KMS-11 (cell line): ENCODE data around the gene GRAP2.

ENCODE experiments used
- H2AFZ ChIP-seq: fragments of 200-600 bp; sonication (generic); 2 replicates; pipeline ENCODE4 v1.6.1; 2016; ENCODE audit warnings: antibody characterized with exemption, mixed run types, low read depth
- H3K27ac ChIP-seq: fragments of 200-600 bp; sonication (generic); 2 replicates; pipeline ENCODE4 v1.6.1; 2016; ENCODE audit warnings: mild to moderate bottlenecking, mixed run types
- H3K27me3 ChIP-seq: fragments of 200-600 bp; sonication (generic); 2 replicates; pipeline ENCODE4 v1.6.1; 2017; ENCODE audit warnings: mild to moderate bottlenecking, low read depth, mixed run types, moderate library complexity; ENCODE audit not compliant: insufficient read depth
- H3K36me3 ChIP-seq: fragments of 200-600 bp; sonication (generic); 2 replicates; pipeline ENCODE4 v1.6.1; 2017; ENCODE audit warnings: mild to moderate bottlenecking, mixed run types; ENCODE audit not compliant: insufficient read depth
- H3K4me1 ChIP-seq: fragments of 200-600 bp; sonication (generic); 2 replicates; pipeline ENCODE4 v1.6.1; 2016; ENCODE audit warnings: mild to moderate bottlenecking, low read depth, mixed run types; ENCODE audit not compliant: poor library complexity, severe bottlenecking
- H3K4me2 ChIP-seq: fragments of 200-600 bp; sonication (generic); 2 replicates; pipeline ENCODE4 v1.7.0; 2016; ENCODE audit warnings: mild to moderate bottlenecking, mixed run types
- H3K4me3 ChIP-seq: fragments of 200-600 bp; sonication (generic); IDR thresholded peaks from 2 replicates; pipeline ENCODE4 v1.6.1; 2017; ENCODE audit warnings: low read depth, low read length, mixed read lengths; ENCODE audit not compliant: insufficient read depth
- H3K79me2 ChIP-seq: fragments of 200-600 bp; sonication (generic); 2 replicates; pipeline ENCODE4 v1.6.1; 2016; ENCODE audit warnings: low read depth, mixed run types; ENCODE audit not compliant: insufficient read depth
- H3K9ac ChIP-seq: fragments of 200-600 bp; sonication (generic); 2 replicates; pipeline ENCODE4 v1.6.1; 2016; ENCODE audit warnings: mild to moderate bottlenecking, mixed run types
- H4K20me1 ChIP-seq: fragments of 200-600 bp; sonication (generic); 2 replicates; pipeline ENCODE4 v1.6.1; 2016; ENCODE audit warnings: mild to moderate bottlenecking, mixed run types; ENCODE audit not compliant: insufficient read depth
- TF ChIP-seq, protein P1 (sequence below): fragments of 200-600 bp; sonication (generic); conservative IDR thresholded peaks from 2 replicates; pipeline ENCODE4 v1.6.1; 2017; ENCODE audit warnings: low read depth, mild to moderate bottlenecking, antibody characterized with exemption, low read length, moderate library complexity, mixed read lengths

The GRAP2 gene

DNA sequence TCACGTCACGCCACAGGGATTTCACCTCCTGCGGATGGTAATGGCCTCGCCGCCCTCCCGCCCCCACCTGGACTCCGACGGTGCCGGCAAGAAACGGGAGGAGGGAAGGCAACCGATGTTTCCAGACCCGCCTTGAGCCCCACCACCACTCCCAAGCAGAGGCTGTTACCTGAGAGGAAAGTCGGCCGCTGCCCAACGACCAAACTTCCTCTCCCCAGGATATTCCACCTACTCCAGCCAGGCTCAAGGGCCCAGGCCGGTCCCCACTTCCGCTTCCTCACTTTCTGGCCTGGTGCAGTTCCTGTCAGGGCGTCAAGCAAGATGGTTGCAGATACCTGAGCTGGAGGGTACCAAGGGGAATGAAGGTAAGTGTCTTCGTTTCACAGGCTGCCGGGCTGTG, 7.4 kb upstream of the GRAP2 start, which contains the start of gene ENTHD1:
ENTHD1 (minus strand) TSS at position 235 of the 400 bp plus-strand sequence. CDS start 6,012 bp downstream, outside the sequence.
- Histone ChIP-seq H3K9ac (no peak within 1 kb of the TSS), H3K79me2 (no peaks in the 10 kb centered on the region), H2AFZ (no peak within 1 kb of the TSS), H3K27me3 (no peaks in the 10 kb centered on the region), H3K27ac (no peak within 1 kb of the TSS), H3K36me3 (no peaks in the 10 kb centered on the region), H4K20me1 (no peaks in the 10 kb centered on the region), H3K4me2 (no peak within 1 kb of the TSS), H3K4me3 (no peak within 1 kb of the TSS), H3K4me1 (no peaks in the 10 kb centered on the region)
- TF ChIP-seq, protein P1, sequence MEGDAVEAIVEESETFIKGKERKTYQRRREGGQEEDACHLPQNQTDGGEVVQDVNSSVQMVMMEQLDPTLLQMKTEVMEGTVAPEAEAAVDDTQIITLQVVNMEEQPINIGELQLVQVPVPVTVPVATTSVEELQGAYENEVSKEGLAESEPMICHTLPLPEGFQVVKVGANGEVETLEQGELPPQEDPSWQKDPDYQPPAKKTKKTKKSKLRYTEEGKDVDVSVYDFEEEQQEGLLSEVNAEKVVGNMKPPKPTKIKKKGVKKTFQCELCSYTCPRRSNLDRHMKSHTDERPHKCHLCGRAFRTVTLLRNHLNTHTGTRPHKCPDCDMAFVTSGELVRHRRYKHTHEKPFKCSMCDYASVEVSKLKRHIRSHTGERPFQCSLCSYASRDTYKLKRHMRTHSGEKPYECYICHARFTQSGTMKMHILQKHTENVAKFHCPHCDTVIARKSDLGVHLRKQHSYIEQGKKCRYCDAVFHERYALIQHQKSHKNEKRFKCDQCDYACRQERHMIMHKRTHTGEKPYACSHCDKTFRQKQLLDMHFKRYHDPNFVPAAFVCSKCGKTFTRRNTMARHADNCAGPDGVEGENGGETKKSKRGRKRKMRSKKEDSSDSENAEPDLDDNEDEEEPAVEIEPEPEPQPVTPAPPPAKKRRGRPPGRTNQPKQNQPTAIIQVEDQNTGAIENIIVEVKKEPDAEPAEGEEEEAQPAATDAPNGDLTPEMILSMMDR = no peak

DNA sequence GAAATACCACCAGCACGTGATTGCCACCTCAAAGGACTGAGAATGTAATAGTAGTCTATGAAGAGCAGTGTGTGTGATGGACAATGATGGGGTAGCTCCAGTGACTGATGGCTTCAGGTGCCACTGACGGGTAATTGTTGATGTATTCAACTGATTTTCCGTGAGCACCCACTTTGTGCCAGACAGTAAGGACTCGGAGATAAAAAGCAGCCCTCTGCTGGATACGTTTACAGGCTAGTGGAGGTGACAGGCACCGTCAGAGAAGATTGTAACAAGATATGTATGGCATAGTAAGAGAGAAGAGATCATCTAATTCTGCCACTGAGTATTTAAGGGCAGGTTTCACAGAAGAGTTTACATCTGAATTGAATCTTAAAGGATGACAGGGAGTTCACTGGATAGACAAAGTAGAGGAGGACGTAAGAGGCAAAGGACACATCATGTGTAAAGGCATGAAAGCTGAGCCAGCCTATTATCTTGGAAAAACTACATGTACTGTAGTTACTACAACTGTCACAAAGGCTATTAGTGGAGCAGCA, 6.3 kb upstream of the GRAP2 start:
- no peak overlapping the region for H3K4me3 ChIP-seq
- no peaks in the 10 kb centered on the region for H3K27me3 ChIP-seq
- no peak overlapping the region for H3K27ac ChIP-seq
- TF ChIP-seq, protein P1 = no peak
- no peaks in the 10 kb centered on the region for H3K36me3 ChIP-seq
- no peaks in the 10 kb centered on the region for H3K79me2 ChIP-seq
- no peak overlapping the region for H3K4me2 ChIP-seq
- H3K4me1 ChIP-seq = no peaks in the 10 kb centered on the region
- H3K9ac ChIP-seq = no peak overlapping the region
- H2AFZ ChIP-seq = no peak overlapping the region
- no peaks in the 10 kb centered on the region for H4K20me1 ChIP-seq

DNA sequence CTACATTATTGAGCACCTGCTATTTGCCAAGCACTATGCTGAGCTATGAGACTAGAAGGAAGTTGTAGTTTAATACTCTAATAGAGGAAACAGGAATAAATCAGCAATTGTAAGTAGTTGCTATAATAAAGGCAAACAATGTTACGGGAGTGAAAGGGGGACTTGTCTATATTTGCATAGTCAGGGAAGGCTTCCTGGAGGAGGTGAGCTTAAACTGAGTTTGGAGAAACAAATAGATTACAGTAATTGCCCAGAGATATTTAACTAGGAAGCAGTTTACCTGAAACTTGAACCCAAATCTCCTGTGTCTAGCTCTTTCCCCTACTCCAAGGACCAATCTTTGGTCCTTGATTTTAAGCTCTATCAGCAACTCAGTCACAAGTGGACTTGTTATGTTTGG, 5.2 kb upstream of the GRAP2 start:
- Histone ChIP-seq H4K20me1 (no peaks in the 10 kb centered on the region), H3K36me3 (no peaks in the 10 kb centered on the region), H3K27ac (no peak overlapping the region), H3K4me2 (no peak overlapping the region), H3K27me3 (no peaks in the 10 kb centered on the region), H3K4me1 (peaks cover 7% of the 10 kb centered on the region), H2AFZ (no peak overlapping the region), H3K4me3 (no peak overlapping the region), H3K9ac (no peak overlapping the region), H3K79me2 (no peaks in the 10 kb centered on the region)
- TF ChIP-seq, protein P1 = no peak

GRCh38 chr22:39896313-39896996, 4.4 kb upstream of the GRAP2 start:
- Histone ChIP-seq H3K27ac (no peak overlapping the region), H2AFZ (no peak overlapping the region), H3K36me3 (no peaks in the 10 kb centered on the region), H3K4me2 (no peak overlapping the region), H3K79me2 (no peaks in the 10 kb centered on the region), H3K9ac (no peak overlapping the region), H4K20me1 (no peaks in the 10 kb centered on the region), H3K4me3 (no peak overlapping the region), H3K27me3 (no peaks in the 10 kb centered on the region), H3K4me1 (peaks cover 14% of the 10 kb centered on the region)
- TF ChIP-seq, protein P1 = no peak
